AG04449 (cell line): ENCODE data around the gene ADPRH.

Experiments
- CTCF ChIA-PET: fragments of 350-600 bp; formaldehyde crosslinking; extraction: SDS; loops from one replicate; lab custom pipeline; 2021; ENCODE audit warnings: antibody characterized with exemption; lab: Yijun Ruan, JAX
- POLR2A ChIA-PET: fragments of 400-600, 350-600 bp; formaldehyde crosslinking; extraction: SDS; loops from one replicate; lab custom pipeline; 2020; ENCODE audit warnings: antibody characterized with exemption, inconsistent platforms; lab: Yijun Ruan, JAX
- DNase-seq: peaks from one replicate; pipeline ENCODE4 v3.0.0-alpha.2; 2010; ENCODE audit warnings: low read depth, low spot score
- H3K4me3 ChIP-seq: 2 replicates; pipeline ENCODE4 v1.5.1; 2011; ENCODE audit warnings: low read depth, mild to moderate bottlenecking, control low read depth, low read length
- TF ChIP-seq, protein P1 (sequence below): IDR thresholded peaks from one replicate; pipeline ENCODE4 v1.5.1; 2011; ENCODE audit warnings: mild to moderate bottlenecking, moderate library complexity, low read length, control low read depth, inconsistent platforms; ENCODE audit not compliant: insufficient read depth; ENCODE audit errors: missing control alignments

Gene ADPRH

DNA sequence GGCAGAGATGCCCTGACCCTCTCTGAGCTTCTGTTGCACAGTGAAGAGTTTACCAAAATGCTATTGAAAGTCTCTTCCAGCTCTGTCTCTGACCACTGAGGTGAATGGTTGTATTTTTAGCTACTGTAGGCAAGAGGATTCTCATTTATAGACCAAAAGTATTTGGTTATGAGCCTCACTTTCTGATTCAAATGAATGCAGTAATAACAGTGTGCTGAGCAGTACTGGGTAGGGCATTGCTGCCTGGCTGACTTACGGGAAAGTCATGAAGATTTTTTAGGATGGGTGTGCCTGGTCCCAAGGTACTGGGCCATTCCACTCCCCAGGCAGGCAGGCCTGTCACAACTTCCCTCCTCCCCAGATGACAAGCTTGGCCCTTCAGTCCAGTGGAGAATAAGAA, 33.9 kb downstream of the ADPRH start:
- POLR2A ChIA-PET = no interaction called here
- H3K4me3 ChIP-seq = no peak overlapping the region
- TF ChIP-seq, protein P1, sequence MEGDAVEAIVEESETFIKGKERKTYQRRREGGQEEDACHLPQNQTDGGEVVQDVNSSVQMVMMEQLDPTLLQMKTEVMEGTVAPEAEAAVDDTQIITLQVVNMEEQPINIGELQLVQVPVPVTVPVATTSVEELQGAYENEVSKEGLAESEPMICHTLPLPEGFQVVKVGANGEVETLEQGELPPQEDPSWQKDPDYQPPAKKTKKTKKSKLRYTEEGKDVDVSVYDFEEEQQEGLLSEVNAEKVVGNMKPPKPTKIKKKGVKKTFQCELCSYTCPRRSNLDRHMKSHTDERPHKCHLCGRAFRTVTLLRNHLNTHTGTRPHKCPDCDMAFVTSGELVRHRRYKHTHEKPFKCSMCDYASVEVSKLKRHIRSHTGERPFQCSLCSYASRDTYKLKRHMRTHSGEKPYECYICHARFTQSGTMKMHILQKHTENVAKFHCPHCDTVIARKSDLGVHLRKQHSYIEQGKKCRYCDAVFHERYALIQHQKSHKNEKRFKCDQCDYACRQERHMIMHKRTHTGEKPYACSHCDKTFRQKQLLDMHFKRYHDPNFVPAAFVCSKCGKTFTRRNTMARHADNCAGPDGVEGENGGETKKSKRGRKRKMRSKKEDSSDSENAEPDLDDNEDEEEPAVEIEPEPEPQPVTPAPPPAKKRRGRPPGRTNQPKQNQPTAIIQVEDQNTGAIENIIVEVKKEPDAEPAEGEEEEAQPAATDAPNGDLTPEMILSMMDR = no peak
- no peak for DNase-seq
- CTCF ChIA-PET = interaction anchor here (0.8 to 2.6 kb wide), 3 partner anchors 9 to 68 kb away, joined by 4 to 7 read pairs (median 5); no protein-coding TSS in a partner anchor

DNA sequence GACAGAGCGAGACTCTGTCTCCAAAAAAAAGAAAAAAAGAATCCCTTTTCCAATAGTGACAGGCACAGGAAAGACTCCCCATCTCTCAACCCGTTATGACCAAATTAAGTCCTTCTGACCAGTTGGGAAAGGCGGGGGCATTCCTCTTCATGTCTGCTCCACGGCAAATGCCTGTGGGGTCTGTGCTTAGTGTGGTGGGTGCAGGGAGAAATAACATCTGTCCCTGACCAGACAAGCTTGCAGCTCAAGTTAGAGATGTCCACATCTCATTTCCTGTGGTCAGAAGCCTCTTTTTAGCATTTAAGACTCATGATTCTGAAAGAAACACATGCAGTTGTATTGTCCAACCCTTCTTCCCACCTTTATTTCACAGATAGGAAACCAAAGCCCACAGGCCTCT, 34.6 kb downstream of the ADPRH start:
- DNase-seq = no peak
- ChIA-PET CTCF (interaction anchor here (2.6 kb wide), 1 partner anchor 13 kb away, joined by 7 read pairs; no protein-coding TSS in a partner anchor), POLR2A (no interaction called here)
- no peak overlapping the region for H3K4me3 ChIP-seq
- TF ChIP-seq, protein P1 = no peak

DNA sequence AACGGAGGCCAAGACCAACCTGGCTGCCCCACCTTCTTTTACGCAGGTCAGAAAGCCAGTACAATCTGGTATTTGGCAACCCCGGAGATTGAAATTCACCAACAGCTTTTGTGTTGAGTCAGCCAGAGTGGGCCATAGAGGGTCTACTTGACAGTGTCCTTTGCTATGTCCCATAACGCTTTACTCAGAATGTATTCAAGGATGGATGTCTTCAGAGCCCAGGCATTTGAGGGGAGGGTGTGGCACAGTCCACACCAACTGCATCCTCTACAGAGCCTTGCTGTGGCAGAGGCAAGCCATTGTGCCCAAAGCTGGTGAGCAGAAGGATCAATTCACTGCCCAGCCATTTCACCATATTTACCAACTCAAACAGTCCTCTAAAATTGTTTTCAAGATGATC, 36.8 kb downstream of the ADPRH start:
- no peak overlapping the region for H3K4me3 ChIP-seq
- TF ChIP-seq, protein P1 = no peak
- DNase-seq = no peak
- CTCF ChIA-PET = interaction anchor here (0.8 kb wide), 1 partner anchor 13 kb away, joined by 3 read pairs; no protein-coding TSS in a partner anchor
- POLR2A ChIA-PET = no interaction called here

DNA sequence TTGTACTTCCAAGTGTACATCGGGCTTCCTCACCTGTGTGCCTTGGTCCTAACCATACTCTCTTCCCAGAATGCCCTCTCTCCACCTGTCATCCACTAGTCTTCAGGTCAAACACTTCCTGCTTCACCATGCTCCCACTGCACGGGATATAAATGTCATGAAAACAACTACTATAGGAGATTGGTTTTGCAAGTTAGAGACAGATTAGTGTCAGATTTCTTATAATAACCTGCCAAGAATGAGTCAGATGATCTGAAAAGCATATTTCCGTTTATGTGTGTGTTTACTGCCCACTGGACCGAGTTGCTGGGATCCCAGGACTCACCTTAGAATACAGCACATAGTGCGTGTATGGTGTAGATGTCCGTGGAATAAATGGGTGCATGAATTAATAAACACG, 39.8 kb downstream of the ADPRH start:
- TF ChIP-seq, protein P1 = no peak
- ChIA-PET POLR2A (no interaction called here), CTCF (no interaction called here)
- DNase-seq = no peak
- H3K4me3 ChIP-seq = no peak overlapping the region

DNA sequence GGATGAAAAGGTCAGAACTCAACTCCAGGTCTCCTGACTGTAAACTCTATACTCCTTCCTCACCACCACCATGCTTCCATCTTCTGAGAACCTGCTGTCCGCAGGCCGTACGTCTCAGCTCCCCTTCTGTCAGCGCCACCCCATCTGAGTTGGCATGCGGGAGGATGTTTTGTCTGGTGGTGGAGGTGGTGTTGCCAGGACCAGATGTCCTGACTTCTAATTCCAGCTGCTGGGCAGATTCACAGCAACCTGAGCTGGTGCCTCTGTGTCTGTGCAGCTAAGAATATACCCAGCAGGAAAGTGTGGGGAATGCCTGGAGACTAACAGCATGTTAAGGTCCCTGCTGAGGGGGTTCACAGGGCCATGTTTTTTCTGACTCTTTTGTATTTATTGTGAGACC, 41.6 kb downstream of the ADPRH start:
- no peak for DNase-seq
- ChIA-PET CTCF (no interaction called here), POLR2A (no interaction called here)
- no peak overlapping the region for H3K4me3 ChIP-seq
- TF ChIP-seq, protein P1 = no peak

- DNase-seq = no peak
- POLR2A ChIA-PET = no interaction called here
- no peak overlapping the region for H3K4me3 ChIP-seq
- CTCF ChIA-PET = no interaction called here
- TF ChIP-seq, protein P1 = no peak
Observed at GRCh38 chr3:119624002-119624720, 44.9 kb downstream of the ADPRH start.
